Karpas-422 (cell line): ENCODE measurements around the gene ZSWIM4. TPM values are rescaled to one million over a fixed set of nuclear protein-coding genes. Genes with fewer than 3 reads are reported as not detected.

Experiments used
- DNase-seq: peaks from one replicate; pipeline ENCODE4 v3.0.0-alpha.2; 2015
- H2AFZ ChIP-seq: fragments of 200-600 bp; sonication (generic); 2 replicates; pipeline ENCODE4 v1.6.1; 2014; ENCODE audit warnings: antibody characterized with exemption, low read length, mixed read lengths
- H3K27ac ChIP-seq: fragments of 200-600 bp; sonication (generic); 2 replicates; pipeline ENCODE4 v1.5.1; 2014; ENCODE audit warnings: mild to moderate bottlenecking, low read length, moderate library complexity
- H3K27me3 ChIP-seq: fragments of 200-600 bp; sonication (generic); 2 replicates; pipeline ENCODE4 v1.6.1; 2014; ENCODE audit warnings: low read length, mixed read lengths
- H3K36me3 ChIP-seq: fragments of 200-600 bp; sonication (generic); 2 replicates; pipeline ENCODE4 v1.6.1; 2014; ENCODE audit warnings: low read length, mixed read lengths; ENCODE audit not compliant: insufficient read depth
- H3K4me1 ChIP-seq: fragments of 200-600 bp; sonication (generic); 2 replicates; pipeline ENCODE4 v1.6.1; 2014; ENCODE audit warnings: mild to moderate bottlenecking, low read length, mixed read lengths
- H3K4me2 ChIP-seq: fragments of 200-600 bp; sonication (generic); 2 replicates; pipeline ENCODE4 v1.6.1; 2014; ENCODE audit warnings: low read length, low read depth, mild to moderate bottlenecking; ENCODE audit not compliant: poor library complexity, severe bottlenecking
- H3K4me3 ChIP-seq: fragments of 200-600 bp; sonication (generic); 2 replicates; pipeline ENCODE4 v1.5.1; 2014; ENCODE audit warnings: mild to moderate bottlenecking, antibody characterized with exemption, low read length, mixed read lengths
- H3K79me2 ChIP-seq: fragments of 200-600 bp; sonication (generic); 2 replicates; pipeline ENCODE4 v1.6.1; 2014; ENCODE audit warnings: mild to moderate bottlenecking, low read length, mixed read lengths
- H3K9ac ChIP-seq: fragments of 200-600 bp; sonication (generic); 2 replicates; pipeline ENCODE4 v1.6.0; 2014; ENCODE audit warnings: low read length
- H3K9me2 ChIP-seq: fragments of 200-600 bp; sonication (generic), shearing (Covaris generic); replicated peaks from 2 replicates; pipeline ENCODE4 v1.6.0; 2014; ENCODE audit warnings: mild to moderate bottlenecking, low read length, moderate library complexity; ENCODE audit not compliant: insufficient read depth
- H3K9me3 ChIP-seq: fragments of 300-700, 200-600 bp; sonication (generic); 2 replicates; pipeline ENCODE4 v1.6.1; 2014; ENCODE audit warnings: low read length, mixed read lengths
- H4K20me1 ChIP-seq: fragments of 200-600 bp; sonication (generic); 2 replicates; pipeline ENCODE4 v1.6.1; 2014; ENCODE audit warnings: mild to moderate bottlenecking, antibody characterized with exemption, low read length, low read depth; ENCODE audit not compliant: insufficient read depth
- total RNA-seq: library from RNA; depleted of rRNA; stranded (reverse); fragments of >200 nt; shearing (Covaris generic); gene quantifications from 2 replicates; pipeline ENCODE4 v1.2.3, GENCODE V29; 2014; ENCODE audit warnings: low replicate concordance

ZSWIM4 gene
- total RNA-seq, 1 experiment from 2014 or later: 7.3 TPM

DNA sequence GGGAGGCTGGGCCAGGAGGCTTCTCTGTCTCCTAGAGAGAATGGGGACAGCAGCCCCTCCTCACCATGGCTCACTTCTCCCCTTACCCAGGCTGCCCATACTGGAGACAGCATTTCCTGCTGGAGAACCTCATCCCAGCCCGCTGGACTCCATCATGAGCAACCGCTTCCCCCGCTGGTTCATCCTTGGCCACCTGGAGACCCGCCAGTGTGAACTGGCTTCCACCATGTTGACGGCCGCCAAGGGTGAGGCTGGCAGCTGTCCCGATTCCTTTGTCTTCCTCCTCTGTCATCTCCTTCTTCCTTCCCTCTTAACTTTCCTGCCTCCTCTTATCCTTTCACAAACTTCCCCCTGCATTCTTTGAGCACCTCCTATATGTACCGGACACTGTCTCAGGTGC is 28.0 kb downstream of the ZSWIM4 start:
- peaks cover 15% of the 10 kb centered on the region for H3K4me1 ChIP-seq
- H4K20me1 ChIP-seq: no peaks in the 10 kb centered on the region
- H3K27me3 ChIP-seq: no peaks in the 10 kb centered on the region
- no peak for DNase-seq
- no peaks in the 10 kb centered on the region for H3K36me3 ChIP-seq
- no peak overlapping the region for H3K27ac ChIP-seq
- no peaks in the 10 kb centered on the region for H3K9me2 ChIP-seq
- no peaks in the 10 kb centered on the region for H3K9me3 ChIP-seq
- H3K79me2 ChIP-seq: no peaks in the 10 kb centered on the region
- H3K9ac ChIP-seq: no peak overlapping the region
- H3K4me2 ChIP-seq: no peak overlapping the region
- H3K4me3 ChIP-seq: no peak overlapping the region
- no peak overlapping the region for H2AFZ ChIP-seq

DNA sequence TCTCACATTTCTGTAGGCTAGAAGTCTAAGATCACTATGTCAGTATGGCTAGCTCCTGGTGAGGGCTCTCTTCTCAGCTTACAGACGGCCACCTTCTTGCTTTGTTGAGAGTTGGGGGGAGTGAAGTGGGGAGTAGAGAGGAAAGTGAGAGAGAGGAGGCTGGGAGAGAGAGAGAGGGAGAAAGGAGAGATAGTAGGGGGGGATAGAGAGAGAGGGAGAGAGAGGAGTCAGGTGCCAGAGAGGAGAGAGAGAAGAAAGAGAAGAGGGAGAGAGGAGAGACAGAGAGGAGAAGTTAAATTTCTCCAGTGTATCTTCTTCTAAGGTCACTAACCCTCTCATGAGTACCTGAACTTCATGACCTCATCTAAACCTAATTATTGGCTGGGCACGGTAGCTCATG is 28.7 kb downstream of the ZSWIM4 start:
- no peaks in the 10 kb centered on the region for H3K9me3 ChIP-seq
- H3K27me3 ChIP-seq: no peaks in the 10 kb centered on the region
- no peak overlapping the region for H3K4me3 ChIP-seq
- no peaks in the 10 kb centered on the region for H4K20me1 ChIP-seq
- no peak for DNase-seq
- H3K36me3 ChIP-seq: no peaks in the 10 kb centered on the region
- peaks cover 15% of the 10 kb centered on the region for H3K4me1 ChIP-seq
- no peak overlapping the region for H3K27ac ChIP-seq
- H3K79me2 ChIP-seq: no peaks in the 10 kb centered on the region
- H3K4me2 ChIP-seq: no peak overlapping the region
- H2AFZ ChIP-seq: no peak overlapping the region
- no peaks in the 10 kb centered on the region for H3K9me2 ChIP-seq
- no peak overlapping the region for H3K9ac ChIP-seq

DNA sequence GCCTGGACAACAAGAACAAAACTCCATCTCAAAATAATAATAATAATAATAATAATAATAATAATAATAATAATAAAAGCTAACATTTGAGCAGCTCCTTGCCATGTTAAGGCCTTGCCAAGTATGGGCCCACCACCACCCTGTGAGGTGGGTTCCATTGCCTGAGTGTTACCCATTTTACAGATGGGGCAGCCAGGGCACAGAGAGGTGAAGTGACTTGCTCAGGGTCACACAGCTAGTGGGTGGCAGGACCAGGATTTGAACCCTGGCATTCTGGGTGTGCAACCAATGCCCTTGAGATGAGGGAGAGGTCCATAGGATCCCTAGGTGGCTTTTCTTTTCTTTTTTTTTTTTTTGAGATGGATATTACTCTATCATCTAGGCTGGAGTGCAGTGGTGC is 29.5 kb downstream of the ZSWIM4 start:
- Histone ChIP-seq H3K4me1 (peaks cover 15% of the 10 kb centered on the region), H4K20me1 (no peaks in the 10 kb centered on the region), H3K4me3 (no peak overlapping the region), H3K27me3 (no peaks in the 10 kb centered on the region), H3K4me2 (no peak overlapping the region), H3K79me2 (no peaks in the 10 kb centered on the region), H3K9me2 (no peaks in the 10 kb centered on the region), H3K27ac (no peak overlapping the region), H2AFZ (no peak overlapping the region), H3K36me3 (no peaks in the 10 kb centered on the region), H3K9me3 (no peaks in the 10 kb centered on the region), H3K9ac (no peak overlapping the region)
- no peak for DNase-seq

DNA sequence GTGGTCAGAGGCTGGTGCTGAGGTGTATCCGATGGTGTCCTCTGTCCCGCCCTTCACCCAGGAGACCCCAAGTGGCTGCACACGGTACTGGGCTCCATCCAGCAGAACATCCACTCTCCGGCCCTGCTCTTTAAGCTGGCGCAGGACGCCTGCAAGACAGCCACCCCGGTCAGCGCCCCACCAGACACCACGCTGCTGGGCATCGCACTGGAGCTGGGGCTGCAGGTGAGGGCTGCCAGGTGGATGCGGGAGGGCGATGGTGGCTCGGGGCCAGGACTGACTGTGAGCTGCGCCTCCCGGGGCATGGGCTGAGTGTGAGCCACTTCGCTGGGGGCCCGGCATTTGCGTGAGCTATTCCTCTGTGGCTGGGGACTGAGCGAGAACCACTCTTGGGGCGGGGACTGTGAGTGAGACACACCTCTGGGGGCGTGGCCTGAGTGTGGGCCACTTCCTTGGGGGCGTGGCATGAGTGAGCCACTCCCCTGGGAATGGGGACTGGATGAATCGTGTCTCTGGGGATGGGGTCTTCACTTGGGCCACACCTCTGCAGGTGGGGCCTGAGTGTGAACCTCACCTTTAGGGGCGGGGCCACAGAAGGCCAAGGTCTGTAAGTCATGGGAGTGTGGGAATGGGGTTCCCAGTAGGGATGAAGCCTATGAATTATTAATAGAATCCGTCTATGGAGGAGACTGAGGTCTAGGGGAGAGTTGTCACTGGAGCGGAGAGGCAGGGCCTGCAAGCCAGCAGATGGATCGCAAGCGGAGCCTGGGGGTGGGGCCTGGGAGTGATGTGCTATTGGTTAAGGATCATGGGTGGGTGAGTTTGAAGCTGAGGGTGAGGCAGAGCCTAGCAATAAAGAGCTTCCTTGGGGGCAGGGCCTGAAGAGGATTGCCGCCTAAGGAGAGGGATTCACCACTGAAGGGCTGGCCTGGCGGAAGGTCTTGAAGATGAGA is 30.5 kb downstream of the ZSWIM4 start:
- H3K79me2 ChIP-seq: no peaks in the 10 kb centered on the region
- H4K20me1 ChIP-seq: no peaks in the 10 kb centered on the region
- no peak overlapping the region for H3K4me2 ChIP-seq
- no peak overlapping the region for H3K9ac ChIP-seq
- no peaks in the 10 kb centered on the region for H3K9me3 ChIP-seq
- no peaks in the 10 kb centered on the region for H3K9me2 ChIP-seq
- peak; percentile 71 for DNase-seq
- H3K27ac ChIP-seq: no peak overlapping the region
- H3K4me1 ChIP-seq: peaks cover 15% of the 10 kb centered on the region
- no peaks in the 10 kb centered on the region for H3K27me3 ChIP-seq
- no peak overlapping the region for H3K4me3 ChIP-seq
- no peaks in the 10 kb centered on the region for H3K36me3 ChIP-seq
- no peak overlapping the region for H2AFZ ChIP-seq

DNA sequence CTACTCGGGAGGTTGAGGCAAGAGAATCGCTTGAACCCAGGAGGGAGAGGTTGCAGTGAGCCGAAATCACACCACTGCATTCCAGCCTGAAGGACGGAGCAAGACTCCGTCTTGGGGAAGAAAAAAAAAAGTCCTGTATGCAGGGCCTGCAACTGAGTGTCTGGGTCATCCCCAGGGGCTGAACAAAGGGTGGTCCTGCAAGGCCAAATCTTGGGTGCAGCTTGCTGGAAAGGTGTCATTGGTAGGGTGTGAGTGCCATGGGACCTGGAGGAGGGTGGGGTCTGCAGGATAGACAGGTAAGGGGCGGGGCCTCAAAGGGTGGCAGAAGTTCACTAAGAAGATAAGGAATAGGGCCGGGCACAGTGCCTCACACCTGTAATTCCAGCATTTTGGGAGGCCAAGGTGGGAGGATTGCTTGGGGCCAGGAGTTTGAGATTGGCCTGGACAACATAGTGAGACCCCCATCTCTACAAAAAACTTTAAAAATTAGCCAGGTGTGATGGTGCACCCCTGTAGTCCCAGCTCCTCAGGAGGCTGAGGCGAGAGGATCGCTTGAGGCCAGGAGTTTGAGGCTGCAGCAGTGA is 31.5 kb downstream of the ZSWIM4 start:
- H4K20me1 ChIP-seq: no peaks in the 10 kb centered on the region
- H3K27me3 ChIP-seq: no peaks in the 10 kb centered on the region
- H3K79me2 ChIP-seq: no peaks in the 10 kb centered on the region
- H2AFZ ChIP-seq: no peak overlapping the region
- H3K4me3 ChIP-seq: no peak overlapping the region
- H3K9me3 ChIP-seq: no peaks in the 10 kb centered on the region
- no peaks in the 10 kb centered on the region for H3K9me2 ChIP-seq
- no peak for DNase-seq
- H3K4me2 ChIP-seq: no peak overlapping the region
- H3K27ac ChIP-seq: no peak overlapping the region
- no peaks in the 10 kb centered on the region for H3K36me3 ChIP-seq
- H3K4me1 ChIP-seq: peaks cover 12% of the 10 kb centered on the region
- H3K9ac ChIP-seq: no peak overlapping the region

DNA sequence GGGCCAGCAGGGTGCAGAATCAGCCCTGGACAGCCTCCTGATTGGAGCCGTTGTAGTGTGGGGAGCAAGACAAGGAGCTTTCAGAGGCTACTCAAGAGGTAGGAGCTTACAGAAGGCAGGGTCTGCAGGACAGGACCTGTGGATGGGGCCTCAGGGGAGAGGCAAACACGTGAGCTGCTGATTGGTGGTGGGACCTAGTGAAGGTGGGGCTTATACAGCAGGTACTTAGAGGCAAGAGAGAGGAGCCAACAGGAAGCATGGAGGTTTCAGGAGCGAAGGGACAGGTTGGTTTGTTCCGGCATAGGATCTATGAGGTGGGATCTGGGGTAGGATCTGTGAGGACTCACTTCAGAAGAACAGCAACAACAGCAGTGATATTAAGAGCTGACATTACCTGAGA is 32.4 kb downstream of the ZSWIM4 start:
- Histone ChIP-seq H3K27ac (no peak overlapping the region), H3K4me3 (no peak overlapping the region), H2AFZ (no peak overlapping the region), H4K20me1 (no peaks in the 10 kb centered on the region), H3K36me3 (no peaks in the 10 kb centered on the region), H3K9me3 (no peaks in the 10 kb centered on the region), H3K4me2 (no peak overlapping the region), H3K9ac (no peak overlapping the region), H3K79me2 (no peaks in the 10 kb centered on the region), H3K9me2 (no peaks in the 10 kb centered on the region), H3K27me3 (no peaks in the 10 kb centered on the region), H3K4me1 (peaks cover 3% of the 10 kb centered on the region)
- DNase-seq: peak; percentile 39

DNA sequence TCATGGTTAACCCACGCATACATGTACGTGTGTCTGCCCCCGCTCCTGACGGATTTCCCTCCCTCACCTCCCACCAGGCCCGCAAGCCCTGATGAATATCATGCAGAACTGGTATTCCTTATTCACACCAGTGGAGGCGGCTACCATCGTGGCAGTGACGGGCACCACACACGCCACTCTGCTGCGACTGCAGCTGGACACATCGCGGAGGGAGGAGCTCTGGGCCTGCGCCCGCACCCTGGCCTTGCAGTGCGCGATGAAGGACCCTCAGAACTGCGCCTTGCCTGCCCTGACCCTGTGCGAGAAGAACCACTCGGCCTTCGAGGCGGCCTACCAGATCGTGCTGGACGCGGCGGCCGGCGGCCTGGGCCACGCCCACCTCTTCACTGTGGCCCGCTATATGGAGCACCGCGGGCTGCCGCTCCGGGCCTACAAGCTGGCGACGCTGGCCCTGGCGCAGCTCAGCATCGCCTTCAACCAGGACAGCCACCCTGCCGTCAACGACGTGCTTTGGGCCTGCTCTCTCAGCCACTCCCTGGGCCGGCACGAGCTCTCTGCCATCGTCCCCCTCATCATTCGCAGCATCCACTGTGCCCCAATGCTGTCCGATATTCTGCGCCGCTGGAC is 35.0 kb downstream of the ZSWIM4 start:
- Histone ChIP-seq H3K27me3 (no peaks in the 10 kb centered on the region), H2AFZ (no peak overlapping the region), H3K4me2 (no peak overlapping the region), H3K4me3 (no peak overlapping the region), H3K9ac (no peak overlapping the region), H3K9me2 (no peaks in the 10 kb centered on the region), H3K9me3 (no peaks in the 10 kb centered on the region), H3K36me3 (no peaks in the 10 kb centered on the region), H3K27ac (no peak overlapping the region), H4K20me1 (no peaks in the 10 kb centered on the region), H3K4me1 (peaks cover 11% of the 10 kb centered on the region), H3K79me2 (no peaks in the 10 kb centered on the region)
- no peak for DNase-seq

DNA sequence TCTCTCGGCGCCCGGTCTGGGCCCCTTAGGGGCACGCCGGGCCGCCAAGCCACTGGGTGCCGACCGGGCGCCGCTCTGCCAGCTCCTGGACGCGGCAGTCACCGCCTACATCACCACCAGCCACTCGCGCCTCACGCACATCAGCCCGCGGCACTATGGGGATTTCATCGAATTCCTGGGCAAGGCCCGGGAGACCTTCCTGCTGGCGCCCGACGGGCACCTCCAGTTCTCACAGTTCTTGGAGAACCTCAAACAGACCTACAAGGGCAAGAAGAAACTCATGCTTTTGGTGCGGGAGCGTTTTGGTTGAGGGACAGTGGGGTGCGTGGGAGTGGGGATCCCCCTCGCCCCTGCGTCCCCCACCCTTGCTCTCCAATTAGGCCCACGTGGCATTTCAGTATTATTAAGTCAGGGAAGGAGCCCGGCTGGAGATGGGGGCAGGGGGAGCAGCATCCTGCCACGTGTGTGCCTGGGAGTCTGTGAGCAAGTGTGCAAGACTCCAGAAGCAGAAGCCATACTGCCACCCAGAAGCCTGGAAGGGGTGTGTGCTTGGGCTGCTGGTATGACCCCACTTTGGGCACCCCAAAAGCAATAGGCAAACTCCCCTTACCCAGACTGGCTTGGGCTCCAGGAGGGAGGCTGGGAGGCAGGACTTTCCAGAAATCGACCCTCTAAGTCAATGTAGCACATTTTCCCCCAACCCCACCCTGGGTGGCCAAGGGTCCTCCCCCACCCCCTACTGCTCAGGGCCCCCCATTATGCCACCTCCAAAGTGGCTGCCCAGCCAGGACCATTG is 35.7 kb downstream of the ZSWIM4 start:
- Histone ChIP-seq H3K9me3 (no peaks in the 10 kb centered on the region), H3K9ac (no peak overlapping the region), H2AFZ (no peak overlapping the region), H3K27ac (no peak overlapping the region), H3K36me3 (no peaks in the 10 kb centered on the region), H3K9me2 (no peaks in the 10 kb centered on the region), H3K27me3 (no peaks in the 10 kb centered on the region), H3K79me2 (no peaks in the 10 kb centered on the region), H3K4me1 (peaks cover 11% of the 10 kb centered on the region), H3K4me2 (no peak overlapping the region), H3K4me3 (no peak overlapping the region), H4K20me1 (no peaks in the 10 kb centered on the region)
- no peak for DNase-seq
